ENCODE data around the gene CLNK.

DNA sequence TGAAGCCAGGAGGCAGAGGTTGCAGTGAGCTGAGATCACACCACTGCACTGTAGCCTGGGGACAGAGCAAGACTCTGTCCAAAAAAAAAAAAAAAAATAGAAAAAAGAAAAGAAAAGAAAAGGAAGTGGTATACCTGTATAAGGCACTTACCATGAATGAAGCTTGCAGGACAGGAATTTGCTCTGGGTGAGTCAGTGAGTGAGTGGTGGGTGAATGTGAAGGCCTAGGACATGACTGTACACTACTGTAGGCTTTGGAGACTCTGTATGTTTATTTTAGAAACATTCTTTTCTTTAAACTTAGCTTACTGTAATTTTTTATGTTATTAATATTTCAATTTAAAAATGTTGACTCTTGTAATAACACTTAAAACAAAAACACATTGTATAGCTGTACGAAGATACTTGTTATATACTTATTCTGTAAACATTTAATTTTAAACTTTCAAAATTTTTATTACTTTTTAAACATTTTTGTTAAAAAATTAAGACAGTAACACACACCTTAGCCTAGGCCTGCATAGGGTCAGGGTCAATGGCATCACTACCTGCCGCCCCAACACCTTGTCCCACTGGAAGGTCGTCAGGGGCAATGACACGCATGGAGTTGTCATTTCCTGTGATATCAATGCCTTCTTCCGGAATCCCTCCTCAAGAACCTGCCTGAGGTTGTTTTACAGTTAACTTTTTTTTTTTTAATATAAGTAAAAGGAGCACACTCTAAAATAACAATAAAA is 78.7 kb downstream of the CLNK start:
- TF ChIP-seq, protein P1, sequence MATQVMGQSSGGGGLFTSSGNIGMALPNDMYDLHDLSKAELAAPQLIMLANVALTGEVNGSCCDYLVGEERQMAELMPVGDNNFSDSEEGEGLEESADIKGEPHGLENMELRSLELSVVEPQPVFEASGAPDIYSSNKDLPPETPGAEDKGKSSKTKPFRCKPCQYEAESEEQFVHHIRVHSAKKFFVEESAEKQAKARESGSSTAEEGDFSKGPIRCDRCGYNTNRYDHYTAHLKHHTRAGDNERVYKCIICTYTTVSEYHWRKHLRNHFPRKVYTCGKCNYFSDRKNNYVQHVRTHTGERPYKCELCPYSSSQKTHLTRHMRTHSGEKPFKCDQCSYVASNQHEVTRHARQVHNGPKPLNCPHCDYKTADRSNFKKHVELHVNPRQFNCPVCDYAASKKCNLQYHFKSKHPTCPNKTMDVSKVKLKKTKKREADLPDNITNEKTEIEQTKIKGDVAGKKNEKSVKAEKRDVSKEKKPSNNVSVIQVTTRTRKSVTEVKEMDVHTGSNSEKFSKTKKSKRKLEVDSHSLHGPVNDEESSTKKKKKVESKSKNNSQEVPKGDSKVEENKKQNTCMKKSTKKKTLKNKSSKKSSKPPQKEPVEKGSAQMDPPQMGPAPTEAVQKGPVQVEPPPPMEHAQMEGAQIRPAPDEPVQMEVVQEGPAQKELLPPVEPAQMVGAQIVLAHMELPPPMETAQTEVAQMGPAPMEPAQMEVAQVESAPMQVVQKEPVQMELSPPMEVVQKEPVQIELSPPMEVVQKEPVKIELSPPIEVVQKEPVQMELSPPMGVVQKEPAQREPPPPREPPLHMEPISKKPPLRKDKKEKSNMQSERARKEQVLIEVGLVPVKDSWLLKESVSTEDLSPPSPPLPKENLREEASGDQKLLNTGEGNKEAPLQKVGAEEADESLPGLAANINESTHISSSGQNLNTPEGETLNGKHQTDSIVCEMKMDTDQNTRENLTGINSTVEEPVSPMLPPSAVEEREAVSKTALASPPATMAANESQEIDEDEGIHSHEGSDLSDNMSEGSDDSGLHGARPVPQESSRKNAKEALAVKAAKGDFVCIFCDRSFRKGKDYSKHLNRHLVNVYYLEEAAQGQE (IDR thresholded peaks at IDR 0.05) = no peak
- TF ChIP-seq, protein P2, sequence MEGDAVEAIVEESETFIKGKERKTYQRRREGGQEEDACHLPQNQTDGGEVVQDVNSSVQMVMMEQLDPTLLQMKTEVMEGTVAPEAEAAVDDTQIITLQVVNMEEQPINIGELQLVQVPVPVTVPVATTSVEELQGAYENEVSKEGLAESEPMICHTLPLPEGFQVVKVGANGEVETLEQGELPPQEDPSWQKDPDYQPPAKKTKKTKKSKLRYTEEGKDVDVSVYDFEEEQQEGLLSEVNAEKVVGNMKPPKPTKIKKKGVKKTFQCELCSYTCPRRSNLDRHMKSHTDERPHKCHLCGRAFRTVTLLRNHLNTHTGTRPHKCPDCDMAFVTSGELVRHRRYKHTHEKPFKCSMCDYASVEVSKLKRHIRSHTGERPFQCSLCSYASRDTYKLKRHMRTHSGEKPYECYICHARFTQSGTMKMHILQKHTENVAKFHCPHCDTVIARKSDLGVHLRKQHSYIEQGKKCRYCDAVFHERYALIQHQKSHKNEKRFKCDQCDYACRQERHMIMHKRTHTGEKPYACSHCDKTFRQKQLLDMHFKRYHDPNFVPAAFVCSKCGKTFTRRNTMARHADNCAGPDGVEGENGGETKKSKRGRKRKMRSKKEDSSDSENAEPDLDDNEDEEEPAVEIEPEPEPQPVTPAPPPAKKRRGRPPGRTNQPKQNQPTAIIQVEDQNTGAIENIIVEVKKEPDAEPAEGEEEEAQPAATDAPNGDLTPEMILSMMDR (IDR thresholded peaks at IDR 0.05; ENCODE audit: low read depth, low read length, missing input control) = no peak
- TF ChIP-seq JUND (IDR thresholded peaks at IDR 0.05) (no peak), HNF4A (conservative IDR thresholded peaks at IDR 0.05) (no peak), RAD21 (IDR thresholded peaks at IDR 0.05) (no peak), GABPA (IDR thresholded peaks at IDR 0.05 in 1 of 2, conservative IDR thresholded peaks at IDR 0.05 in 1 of 2) (no peak), YY1 (IDR thresholded peaks at IDR 0.05) (no peak), SP1 (IDR thresholded peaks at IDR 0.05) (no peak), TAF1 (conservative IDR thresholded peaks at IDR 0.05) (no peak), NR2F2 (IDR thresholded peaks at IDR 0.05) (no peak), RXRA (IDR thresholded peaks at IDR 0.05) (no peak)
- TF ChIP-seq, protein P3, sequence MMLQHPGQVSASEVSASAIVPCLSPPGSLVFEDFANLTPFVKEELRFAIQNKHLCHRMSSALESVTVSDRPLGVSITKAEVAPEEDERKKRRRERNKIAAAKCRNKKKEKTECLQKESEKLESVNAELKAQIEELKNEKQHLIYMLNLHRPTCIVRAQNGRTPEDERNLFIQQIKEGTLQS (IDR thresholded peaks at IDR 0.05) = no peak
- TF ChIP-seq, protein P4, sequence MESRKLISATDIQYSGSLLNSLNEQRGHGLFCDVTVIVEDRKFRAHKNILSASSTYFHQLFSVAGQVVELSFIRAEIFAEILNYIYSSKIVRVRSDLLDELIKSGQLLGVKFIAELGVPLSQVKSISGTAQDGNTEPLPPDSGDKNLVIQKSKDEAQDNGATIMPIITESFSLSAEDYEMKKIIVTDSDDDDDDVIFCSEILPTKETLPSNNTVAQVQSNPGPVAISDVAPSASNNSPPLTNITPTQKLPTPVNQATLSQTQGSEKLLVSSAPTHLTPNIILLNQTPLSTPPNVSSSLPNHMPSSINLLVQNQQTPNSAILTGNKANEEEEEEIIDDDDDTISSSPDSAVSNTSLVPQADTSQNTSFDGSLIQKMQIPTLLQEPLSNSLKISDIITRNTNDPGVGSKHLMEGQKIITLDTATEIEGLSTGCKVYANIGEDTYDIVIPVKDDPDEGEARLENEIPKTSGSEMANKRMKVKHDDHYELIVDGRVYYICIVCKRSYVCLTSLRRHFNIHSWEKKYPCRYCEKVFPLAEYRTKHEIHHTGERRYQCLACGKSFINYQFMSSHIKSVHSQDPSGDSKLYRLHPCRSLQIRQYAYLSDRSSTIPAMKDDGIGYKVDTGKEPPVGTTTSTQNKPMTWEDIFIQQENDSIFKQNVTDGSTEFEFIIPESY (IDR thresholded peaks at IDR 0.05) = no peak
- TF ChIP-seq, protein P5, sequence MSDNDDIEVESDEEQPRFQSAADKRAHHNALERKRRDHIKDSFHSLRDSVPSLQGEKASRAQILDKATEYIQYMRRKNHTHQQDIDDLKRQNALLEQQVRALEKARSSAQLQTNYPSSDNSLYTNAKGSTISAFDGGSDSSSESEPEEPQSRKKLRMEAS (IDR thresholded peaks at IDR 0.05) = no peak
